H1 (cell line): Measurements from ENCODE around the gene MLANA. TPM values are rescaled to one million over a fixed set of nuclear protein-coding genes. Genes with fewer than 3 reads are reported as not detected.

Source experiments
- CTCF ChIA-PET: fragments of 300-600 bp; sonication (Branson Sonifier 250); formaldehyde crosslinking; loops from one replicate; lab custom pipeline; 2021; ENCODE audit not compliant: partially characterized antibody; lab: Charles Lee
- POLR2A ChIA-PET: fragments of 300-600 bp; sonication (Branson Sonifier 250); formaldehyde crosslinking; loops from one replicate; lab custom pipeline; 2021; ENCODE audit warnings: inconsistent platforms; ENCODE audit not compliant: partially characterized antibody; lab: Charles Lee
- DNase-seq, 2 experiments: peaks; one replicate each; pipeline versions ENCODE4 v3.0.0 to v3.0.0-alpha.2; 2010 to 2022; ENCODE audit warnings: low spot score in 2 of 2, low read depth in 1 of 2, mixed read lengths in 1 of 2
- FAIRE-seq: peaks from 2 replicates; lab custom pipeline; 2011; peaks lifted over from hg19 to GRCh38; lab: Jason Lieb, UNC
- H2AFZ ChIP-seq: 2 replicates; pipeline ENCODE4 v1.8.1; 2012; ENCODE audit warnings: low read length, inconsistent platforms
- H2AK5ac ChIP-seq: 2 replicates; pipeline ENCODE4 v1.6.1; 2013; ENCODE audit warnings: low read depth, low read length
- H2BK120ac ChIP-seq: replicated peaks from 2 replicates; pipeline ENCODE3; 2013; ENCODE audit warnings: low read depth, low read length, inconsistent platforms
- H2BK12ac ChIP-seq: 2 replicates; pipeline ENCODE4 v1.6.1; 2013; ENCODE audit warnings: low read depth, low read length
- H2BK15ac ChIP-seq: 2 replicates; pipeline ENCODE4 v1.6.1; 2013; ENCODE audit warnings: low read length
- H2BK20ac ChIP-seq: 2 replicates; pipeline ENCODE4 v1.6.1; 2013; ENCODE audit warnings: low read length
- H2BK5ac ChIP-seq: 2 replicates; pipeline ENCODE4 v1.6.1; 2013; ENCODE audit warnings: low read depth, low read length
- H3K14ac ChIP-seq: 2 replicates; pipeline ENCODE4 v1.6.1; 2013; ENCODE audit warnings: inconsistent platforms; ENCODE audit not compliant: insufficient read length
- H3K18ac ChIP-seq: 2 replicates; pipeline ENCODE4 v1.6.1; 2013; ENCODE audit warnings: low read length; ENCODE audit errors: extremely low read depth
- H3K23ac ChIP-seq: 2 replicates; pipeline ENCODE4 v1.6.1; 2013; ENCODE audit warnings: inconsistent platforms; ENCODE audit not compliant: insufficient read length
- H3K23me2 ChIP-seq: 2 replicates; pipeline ENCODE4 v1.6.1; 2013; ENCODE audit warnings: low read depth, low read length
- H3K27ac ChIP-seq: 2 replicates; pipeline ENCODE4 v1.6.1; 2011; ENCODE audit warnings: low read depth, low read length, inconsistent platforms
- H3K27me3 ChIP-seq, 4 experiments: replicated peaks in 1 of 4; 1 replicate in 1 of 4; 2 replicates in 3 of 4; pipeline versions ENCODE4 v1.6.1 to v1.8.1; 2011 to 2013; ENCODE audit warnings: low read length in 3 of 4, mild to moderate bottlenecking in 3 of 4, inconsistent platforms in 2 of 4, mixed read lengths in 2 of 4, moderate library complexity in 1 of 4; ENCODE audit not compliant: control insufficient read depth in 3 of 4, insufficient read depth in 3 of 4; ENCODE audit errors: extremely low read depth in 1 of 4
- H3K36me3 ChIP-seq, 4 experiments: 2 replicates each; pipeline versions ENCODE4 v1.6.1 to v1.8.1; 2011 to 2013; ENCODE audit warnings: mild to moderate bottlenecking in 4 of 4, low read length in 3 of 4, moderate library complexity in 2 of 4, control low read depth in 1 of 4, inconsistent platforms in 1 of 4; ENCODE audit not compliant: insufficient read depth in 4 of 4, control insufficient read depth in 2 of 4
- H3K4ac ChIP-seq: replicated peaks from 2 replicates; pipeline ENCODE3; 2013; ENCODE audit warnings: low read length, low read depth, mixed read lengths, inconsistent platforms; ENCODE audit not compliant: insufficient read length
- H3K4me1 ChIP-seq, 4 experiments: replicated peaks in 1 of 4; 1 replicate in 1 of 4; 2 replicates in 3 of 4; pipeline versions ENCODE4 v1.6.1 to v1.8.1; 2011 to 2013; ENCODE audit warnings: low read length in 3 of 4, inconsistent platforms in 2 of 4, mixed read lengths in 1 of 4; ENCODE audit not compliant: insufficient read depth in 4 of 4, control insufficient read depth in 3 of 4
- H3K4me2 ChIP-seq, 2 experiments: 2 replicates each; pipeline versions ENCODE4 v1.6.1 to v1.8.1; 2011 to 2013; ENCODE audit warnings: low read depth in 2 of 2, low read length in 2 of 2, control low read depth in 1 of 2, inconsistent platforms in 1 of 2, mild to moderate bottlenecking in 1 of 2; ENCODE audit not compliant: insufficient read depth in 1 of 2
- H3K4me3 ChIP-seq, 4 experiments: fragments of 200-600, 300-600 bp in 1 of 4; sonication (generic), shearing (Covaris generic), sonication (Bioruptor Twin) in 1 of 4; 2 replicates each; pipeline versions ENCODE4 v1.5.1 to v1.8.1; 2011 to 2016; ENCODE audit warnings: low read length in 4 of 4, low read depth in 3 of 4, control low read depth in 2 of 4, inconsistent platforms in 2 of 4, mild to moderate bottlenecking in 2 of 4, mixed read lengths in 1 of 4, moderate library complexity in 1 of 4; ENCODE audit not compliant: insufficient read depth in 2 of 4; ENCODE audit errors: extremely low read depth in 1 of 4
- H3K56ac ChIP-seq: replicated peaks from 2 replicates; pipeline ENCODE3; 2013; ENCODE audit warnings: low read depth, mild to moderate bottlenecking, mixed read lengths, low read length, inconsistent platforms; ENCODE audit not compliant: insufficient read length
- H3K79me1 ChIP-seq: 2 replicates; pipeline ENCODE4 v1.6.1; 2013; ENCODE audit warnings: low read depth, low read length, control low read depth
- H3K79me2 ChIP-seq, 2 experiments: 2 replicates each; pipeline versions ENCODE4 v1.6.1 to v1.8.1; 2012 to 2013; ENCODE audit warnings: low read length in 2 of 2, mild to moderate bottlenecking in 2 of 2, inconsistent platforms in 1 of 2; ENCODE audit not compliant: insufficient read depth in 2 of 2, control insufficient read depth in 1 of 2
- H3K9ac ChIP-seq, 4 experiments: replicated peaks in 1 of 4; 1 replicate in 1 of 4; 2 replicates in 3 of 4; pipeline versions ENCODE4 v1.6.1 to v1.8.1; 2011 to 2013; ENCODE audit warnings: low read depth in 3 of 4, low read length in 3 of 4, control low read depth in 2 of 4, mild to moderate bottlenecking in 2 of 4, moderate library complexity in 2 of 4, inconsistent platforms in 1 of 4; ENCODE audit errors: extremely low read depth in 1 of 4
- H3K9me3 ChIP-seq, 2 experiments: 2 replicates each; pipeline versions ENCODE4 v1.6.1 to v1.8.1; 2012 to 2013; ENCODE audit warnings: mild to moderate bottlenecking in 2 of 2, moderate library complexity in 2 of 2, control low read depth in 1 of 2, inconsistent platforms in 1 of 2, low read depth in 1 of 2, low read length in 1 of 2, mixed read lengths in 1 of 2; ENCODE audit not compliant: insufficient read depth in 2 of 2
- H4K20me1 ChIP-seq, 2 experiments: replicated peaks in 1 of 2; 2 replicates each; pipeline versions ENCODE3 to v1.8.1; 2011 to 2013; ENCODE audit warnings: inconsistent platforms in 2 of 2, low read length in 2 of 2, mild to moderate bottlenecking in 1 of 2; ENCODE audit not compliant: insufficient read depth in 2 of 2, control insufficient read depth in 1 of 2
- H4K5ac ChIP-seq: 2 replicates; pipeline ENCODE4 v1.6.1; 2013; ENCODE audit warnings: low read length, low read depth, mixed read lengths, inconsistent platforms; ENCODE audit not compliant: insufficient read length
- H4K8ac ChIP-seq: 2 replicates; pipeline ENCODE4 v1.8.0; 2013; ENCODE audit warnings: mild to moderate bottlenecking, moderate library complexity, low read length, inconsistent platforms; ENCODE audit not compliant: insufficient read depth; ENCODE audit errors: extremely low read depth
- H4K91ac ChIP-seq: replicated peaks from 2 replicates; pipeline ENCODE3; 2013; ENCODE audit warnings: low read length, mixed read lengths, inconsistent platforms; ENCODE audit not compliant: insufficient read length
- WGBS, 2 experiments: shearing (Covaris generic) in 1 of 2; methylation state at CpG; one replicate each; pipeline versions ENCODE4 v1.1.6 to v1.1.7; 2013 to 2015; ENCODE audit warnings: low lambda C conversion rate in 2 of 2, mixed read lengths in 2 of 2, inconsistent platforms in 1 of 2, low coverage in 1 of 2, missing lambda C conversion rate in 1 of 2; ENCODE audit not compliant: insufficient replicate concordance in 2 of 2, insufficient coverage in 1 of 2, insufficient read length in 1 of 2; ENCODE audit errors: extremely low coverage in 1 of 2, missing lambda C conversion rate in 1 of 2; 5-methylcytosine and 5-hydroxymethylcytosine counted together
- polyA plus RNA-seq, 7 experiments: library from polyadenylated mRNA; depleted of rRNA in 3 of 7; stranded (reverse) in 5 of 7; unstranded in 2 of 7; fragments of >200 nt in 5 of 7; fragments of 200-250 nt in 2 of 7; gene quantifications; 1 replicate in 5 of 7; 2 replicates in 1 of 7; 4 replicates in 1 of 7; pipeline versions ENCODE4 v1.2.1 to v1.2.3, GENCODE V29; 2011 to 2013; ENCODE audit warnings: missing spikeins in 2 of 7, mixed read lengths in 2 of 7
- total RNA-seq: library from RNA; stranded (reverse); fragmentation: NEBNext Ultra II Directional; extraction: Animal tissue kit (Norgen Biotek cat#: 25700); gene quantifications from 2 replicates; pipeline ENCODE4 v1.2.1, GENCODE V29; 2021

Gene MLANA
- total and polyA plus RNA-seq, 2 of the 8 experiments (the other 6 are each of a cell fraction or from before 2014, with no cell fraction given), result not detected

- Histone ChIP-seq H3K9me3 (no peaks in the 10 kb centered on the region), H4K20me1 (no peaks in the 10 kb centered on the region), H3K79me2 (no peaks in the 10 kb centered on the region), H3K23ac (no peak overlapping the region), H3K56ac (no peak overlapping the region), H3K9ac (no peak overlapping the region), H3K27me3 (no peaks in the 10 kb centered on the region), H3K4me2 (no peak overlapping the region), H3K18ac (no peak overlapping the region), H4K91ac (no peak overlapping the region), H3K4ac (no peak overlapping the region), H2BK15ac (no peak overlapping the region), H3K27ac (no peak overlapping the region), H2BK12ac (no peak overlapping the region), H2AFZ (no peak overlapping the region), H4K8ac (no peak overlapping the region), H4K5ac (no peak overlapping the region), H2BK120ac (no peak overlapping the region), H3K4me1 (no peaks in the 10 kb centered on the region), H2BK5ac (no peak overlapping the region), H2BK20ac (no peak overlapping the region), H3K14ac (no peak overlapping the region), H3K79me1 (no peaks in the 10 kb centered on the region), H3K36me3 (no peaks in the 10 kb centered on the region), H3K23me2 (no peaks in the 10 kb centered on the region), H2AK5ac (no peak overlapping the region), H3K4me3 (no peak overlapping the region)
- FAIRE-seq, result no peak
- ChIA-PET CTCF (interaction anchor here (1.4 to 1.5 kb wide), 2 partner anchors 11 to 197 kb away, joined by 4 to 5 read pairs; no protein-coding TSS in a partner anchor), POLR2A (no interaction called here)
- WGBS, 2 experiments, result 88% methylated on average over 3 of the region's 3 CpGs; no CpG with 5 or more reads in 1 of the 2 experiments
- no peak for DNase-seq
These were observed 19.3 kb downstream of the MLANA start for GRCh38 chr9:5909976-5910375.
